GM10847 (cell line): Measurements from ENCODE around the gene CAB39L.

Source experiments
- POLR2A ChIP-seq: IDR thresholded peaks from 2 replicates; pipeline ENCODE4 v1.6.1; 2011; ENCODE audit not compliant: insufficient read length; ENCODE audit errors: extremely low read depth

The CAB39L gene

GRCh38 chr13:49348751-49349150 is 95.1 kb downstream of the CAB39L start:
- no peak for TF ChIP-seq POLR2A

- no peak for TF ChIP-seq POLR2A
Measured at GRCh38 chr13:49347650-49348385, 96.0 kb downstream of the CAB39L start.

GRCh38 chr13:49346460-49346859 is 97.4 kb downstream of the CAB39L start:
- no peak for TF ChIP-seq POLR2A

GRCh38 chr13:49343731-49344130 is 100.1 kb downstream of the CAB39L start:
- no peak for TF ChIP-seq POLR2A

GRCh38 chr13:49343255-49343654 is 100.6 kb downstream of the CAB39L start:
- TF ChIP-seq POLR2A = no peak

DNA sequence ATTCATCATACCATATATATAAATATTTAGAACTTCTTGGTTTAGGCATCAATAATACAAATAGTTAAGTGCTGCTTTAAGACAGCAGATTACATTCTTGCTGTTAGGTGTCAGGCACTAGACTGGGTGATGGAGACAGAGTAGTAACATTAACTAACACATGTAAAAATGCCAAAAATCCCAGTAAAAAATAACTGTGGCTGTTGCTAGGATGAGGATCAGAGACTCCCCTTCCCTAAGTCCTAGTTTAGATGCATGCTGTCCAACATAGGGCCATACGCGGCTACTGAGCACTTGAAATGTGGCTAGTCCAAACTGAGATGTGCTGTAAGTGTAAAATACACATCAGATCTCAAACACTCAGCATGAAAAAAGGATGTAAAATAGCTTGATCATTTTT is 101.4 kb downstream of the CAB39L start:
- no peak for TF ChIP-seq POLR2A

DNA sequence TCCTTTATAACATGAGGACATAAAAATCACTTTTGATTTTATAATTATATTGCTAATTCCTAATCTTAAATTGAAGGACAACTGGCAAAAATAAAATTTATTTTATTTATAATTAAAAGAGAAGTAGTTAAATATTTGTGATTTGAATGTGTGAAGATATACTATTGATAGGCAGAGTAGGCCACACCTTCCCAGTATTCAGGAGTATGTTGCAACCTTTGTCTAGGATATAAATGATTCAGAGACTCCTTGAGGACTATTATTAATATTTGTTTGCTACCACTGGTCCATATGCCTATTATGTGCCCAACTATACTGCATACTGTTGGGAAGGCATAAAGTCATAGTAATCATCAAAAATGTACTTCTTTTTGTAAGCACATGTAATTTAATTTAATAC is 101.9 kb downstream of the CAB39L start:
- TF ChIP-seq POLR2A = no peak

GRCh38 chr13:49341517-49341916 is 102.3 kb downstream of the CAB39L start:
- no peak for TF ChIP-seq POLR2A

DNA sequence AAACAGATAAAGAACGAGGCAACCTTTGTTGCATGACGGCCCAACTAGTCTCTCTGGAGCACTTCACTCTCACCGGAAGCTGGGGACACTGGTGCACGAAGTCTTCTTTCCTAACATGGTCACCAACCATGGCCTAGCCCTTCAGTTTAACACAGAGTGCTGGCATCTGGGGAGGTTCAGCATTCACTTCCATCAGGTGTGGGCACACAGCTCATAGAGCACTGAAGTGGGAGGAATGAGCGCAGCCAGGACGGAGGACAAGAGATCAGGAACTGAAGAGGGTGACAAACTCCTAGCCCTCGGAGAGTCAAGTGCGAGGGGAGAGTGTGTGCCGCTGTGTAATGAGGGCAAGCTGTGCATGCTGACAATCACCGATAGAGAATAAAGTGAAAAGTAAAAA is 103.7 kb downstream of the CAB39L start:
- TF ChIP-seq POLR2A = no peak

GRCh38 chr13:49336655-49337054 is 107.2 kb downstream of the CAB39L start:
- TF ChIP-seq POLR2A = no peak

DNA sequence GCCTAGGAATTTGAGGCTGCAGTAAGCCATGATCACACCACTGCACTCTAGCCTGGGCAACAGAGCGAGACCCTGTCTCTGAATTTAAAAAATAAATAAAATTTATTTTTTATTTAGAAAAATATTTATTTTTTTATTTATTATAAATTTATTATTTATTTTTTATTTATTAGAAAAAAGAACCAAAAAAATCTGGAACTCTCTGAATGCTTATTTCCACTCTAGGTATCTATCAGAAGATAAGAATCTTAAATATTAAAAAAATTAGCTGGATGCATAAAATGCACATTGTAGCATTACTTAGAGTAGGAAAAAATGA is 113.4 kb downstream of the CAB39L start:
- no peak for TF ChIP-seq POLR2A

GRCh38 chr13:49329831-49330545 is 113.9 kb downstream of the CAB39L start:
- no peak for TF ChIP-seq POLR2A

DNA sequence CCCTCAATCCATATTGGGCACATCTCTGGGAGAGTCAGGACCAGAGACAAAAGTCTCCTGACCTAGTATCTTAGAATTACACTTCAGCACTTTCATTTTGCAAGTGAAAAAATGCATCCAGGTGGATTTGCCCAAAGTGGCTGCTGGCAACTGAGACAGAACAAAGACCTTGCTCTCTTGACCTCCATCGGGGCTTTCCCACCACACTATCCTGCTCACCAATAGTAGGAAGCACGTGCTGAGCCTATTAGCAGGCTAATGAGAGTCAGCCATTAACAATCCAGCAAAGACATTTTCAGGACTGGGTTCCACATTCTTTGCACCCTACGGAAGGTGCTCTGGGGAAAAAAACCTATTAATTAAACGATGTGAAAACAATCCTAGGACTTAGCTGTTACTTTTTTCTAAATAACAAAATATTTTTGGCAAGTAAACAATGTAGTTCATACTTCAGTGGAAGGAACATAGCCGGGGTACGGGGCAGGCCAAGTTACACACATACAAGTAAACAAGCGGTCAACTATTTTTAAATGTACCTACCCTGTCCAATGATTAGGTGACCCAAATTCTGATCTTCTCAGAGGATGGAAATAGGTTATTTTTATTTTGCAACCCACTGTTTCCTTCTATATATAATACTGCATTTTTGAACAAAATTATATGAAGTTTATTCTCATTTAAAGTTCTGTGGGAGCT is 117.5 kb downstream of the CAB39L start:
- no peak for TF ChIP-seq POLR2A

GRCh38 chr13:49323344-49323743 is 120.5 kb downstream of the CAB39L start:
- no peak for TF ChIP-seq POLR2A

DNA sequence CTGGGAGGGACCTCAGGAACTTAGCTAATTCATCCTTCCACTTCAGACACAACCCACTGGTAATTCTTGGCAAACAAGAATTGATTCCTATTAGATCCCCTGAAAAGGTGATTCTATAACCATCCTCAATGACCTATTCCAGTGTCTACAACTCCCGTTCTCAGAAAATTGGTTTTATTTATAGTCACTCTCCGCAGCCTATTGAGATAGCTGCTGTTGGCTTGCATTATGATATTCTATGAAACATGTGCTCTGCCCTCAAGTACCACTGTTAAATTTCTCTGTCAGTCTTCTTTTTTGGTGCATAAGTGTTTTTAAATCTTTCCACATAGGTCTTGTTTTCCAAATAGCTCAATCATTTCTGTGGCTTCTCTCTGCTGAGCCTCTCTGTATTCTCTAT is 121.2 kb downstream of the CAB39L start:
- no peak for TF ChIP-seq POLR2A

- no peak for TF ChIP-seq POLR2A
Measured at GRCh38 chr13:49320975-49321374, 122.9 kb downstream of the CAB39L start.

- TF ChIP-seq POLR2A = no peak
Measured at GRCh38 chr13:49319951-49320350, 123.9 kb downstream of the CAB39L start.

DNA sequence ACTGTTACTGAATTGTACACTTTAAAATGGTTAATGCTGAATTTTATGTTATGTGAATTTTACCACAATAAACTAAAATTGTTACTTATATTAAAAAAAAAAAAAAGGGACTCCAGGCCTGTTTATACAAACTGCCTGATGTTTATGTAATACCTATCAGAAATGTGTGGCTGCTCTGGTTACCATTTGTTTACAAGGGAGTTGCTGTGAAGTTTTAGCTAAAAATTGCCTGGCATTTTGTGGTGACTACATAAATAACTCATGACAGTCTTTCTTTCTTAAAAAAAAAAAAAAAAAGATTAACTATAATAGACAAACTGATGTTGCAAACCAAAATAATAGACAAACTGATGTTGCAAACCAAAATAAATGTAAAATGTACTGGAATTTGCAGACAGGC is 124.3 kb downstream of the CAB39L start:
- no peak for TF ChIP-seq POLR2A
